ENCODE measurements around the gene FBXO41.

FBXO41 gene

DNA sequence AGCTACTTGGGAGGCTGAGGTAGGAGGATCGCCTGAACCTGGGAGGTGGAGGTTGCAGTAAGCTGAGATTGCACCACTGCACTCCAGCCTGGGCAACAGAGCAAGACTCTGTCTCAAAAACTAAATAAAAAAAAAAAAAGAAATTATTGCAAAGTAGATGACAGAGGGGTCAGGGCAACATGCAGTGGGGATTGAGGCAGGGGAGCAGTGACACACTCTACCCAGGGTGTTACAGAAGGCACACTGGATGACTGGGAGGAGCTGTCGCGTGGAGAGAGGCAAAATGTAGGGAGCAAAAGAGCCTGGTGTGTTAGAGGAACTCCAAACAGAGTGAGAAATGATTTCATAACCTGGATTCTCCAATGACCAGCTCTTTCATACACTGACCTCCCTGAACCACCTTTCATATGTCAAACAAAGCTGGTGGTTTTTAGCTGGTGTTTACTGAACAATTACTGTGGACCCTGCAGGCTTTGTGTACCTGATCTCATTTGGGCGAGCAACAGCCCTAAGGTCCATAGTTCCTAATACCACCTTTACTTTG lies 22.1 kb downstream of the FBXO41 start:
- Histone ChIP-seq H3K27ac (no peak overlapping the region), H3K36me3 (replicated peaks) (no peaks in the 10 kb centered on the region), H3K4me3 (ENCODE audit: low read depth, low read length) (no peak overlapping the region), H3K27me3 (replicated peaks) (peaks cover 2% of the 10 kb centered on the region)
- no peak for TF ChIP-seq CTCF (IDR thresholded peaks at IDR 0.05; ENCODE audit: low read depth, low read length, missing control alignments)
- in situ Hi-C loops (cut with HindIII; ENCODE audit: low pct_ligation_motif_present, low sequenced_read_pairs): no loop called here
- no peak for DNase-seq

- Histone ChIP-seq H3K36me3 (replicated peaks) (no peaks in the 10 kb centered on the region), H3K4me3 (ENCODE audit: low read depth, low read length) (no peak overlapping the region), H3K27ac (no peak overlapping the region), H3K27me3 (replicated peaks) (no peaks in the 10 kb centered on the region)
- in situ Hi-C loops (cut with HindIII; ENCODE audit: low pct_ligation_motif_present, low sequenced_read_pairs): no loop called here
- peak; percentile 25 for DNase-seq
- peak; percentile 74 for TF ChIP-seq CTCF (IDR thresholded peaks at IDR 0.05; ENCODE audit: low read depth, low read length, missing control alignments)
Measured at GRCh38 chr2:73260338-73260984, 23.8 kb downstream of the FBXO41 start.

DNA sequence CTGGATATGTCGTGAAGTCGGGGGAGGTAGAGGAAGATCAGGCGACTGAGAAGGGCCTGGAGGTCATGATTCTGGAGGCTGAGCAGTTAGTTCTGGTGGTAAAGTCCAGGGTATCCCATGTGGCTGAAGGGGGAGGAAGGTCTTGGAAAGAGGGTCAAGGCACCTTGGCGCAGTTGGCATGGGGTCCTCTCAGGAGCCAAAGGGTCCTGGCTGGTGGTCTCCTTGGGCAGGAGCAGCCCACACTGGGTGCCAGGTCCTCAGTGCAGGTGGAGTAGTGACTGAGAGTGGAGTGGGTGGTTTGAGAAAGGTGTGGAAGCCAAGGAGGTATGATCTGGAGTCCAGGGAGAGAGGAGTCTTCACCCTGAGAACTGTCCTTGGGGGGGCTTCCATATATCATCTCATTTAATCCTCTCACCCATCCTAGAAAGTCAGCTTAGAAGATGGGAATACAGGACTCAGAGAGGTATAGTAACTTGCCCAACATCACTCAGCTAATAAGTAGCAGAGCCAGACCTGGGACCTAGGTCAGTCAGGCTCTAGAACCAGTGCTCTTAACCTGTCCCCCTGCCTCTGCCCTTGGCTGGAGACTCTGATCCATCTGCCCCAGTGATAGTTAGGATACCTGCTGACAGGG lies 24.5 kb downstream of the FBXO41 start:
- Histone ChIP-seq H3K4me3 (ENCODE audit: low read depth, low read length) (no peak overlapping the region), H3K36me3 (replicated peaks) (no peaks in the 10 kb centered on the region), H3K27ac (no peak overlapping the region), H3K27me3 (replicated peaks) (no peaks in the 10 kb centered on the region)
- DNase-seq: no peak
- no peak for TF ChIP-seq CTCF (IDR thresholded peaks at IDR 0.05; ENCODE audit: low read depth, low read length, missing control alignments)
- in situ Hi-C loops (cut with HindIII; ENCODE audit: low pct_ligation_motif_present, low sequenced_read_pairs): no loop called here

DNA sequence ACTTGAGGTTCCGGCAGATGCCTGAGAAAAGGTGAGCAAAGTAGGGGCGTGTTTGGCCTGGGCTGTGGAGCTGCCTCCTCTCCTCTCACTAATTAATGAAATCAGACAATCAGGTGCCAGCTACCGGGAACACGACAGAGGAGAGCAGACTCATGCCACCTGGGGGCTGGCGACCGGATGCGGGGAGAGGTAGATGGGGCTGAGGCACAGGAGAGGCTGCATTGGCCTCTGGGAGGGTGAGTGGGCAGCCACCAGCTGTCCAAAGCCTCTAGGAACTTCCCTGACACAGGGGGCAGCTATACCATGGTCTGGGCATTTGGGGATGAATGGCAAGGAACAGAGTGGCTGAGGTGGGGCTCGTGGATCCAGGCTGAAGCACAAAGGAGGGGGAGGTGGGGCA lies 25.0 kb downstream of the FBXO41 start:
- H3K27me3 ChIP-seq (replicated peaks): no peaks in the 10 kb centered on the region
- H3K4me3 ChIP-seq (ENCODE audit: low read depth, low read length): no peak overlapping the region
- DNase-seq: no peak
- no peak for TF ChIP-seq CTCF (IDR thresholded peaks at IDR 0.05; ENCODE audit: low read depth, low read length, missing control alignments)
- H3K36me3 ChIP-seq (replicated peaks): peaks cover under 1% of the 10 kb centered on the region
- in situ Hi-C loops (cut with HindIII; ENCODE audit: low pct_ligation_motif_present, low sequenced_read_pairs): no loop called here
- no peak overlapping the region for H3K27ac ChIP-seq

GRCh38 chr2:73258913-73259215 lies 25.4 kb downstream of the FBXO41 start:
- in situ Hi-C loops (cut with HindIII; ENCODE audit: low pct_ligation_motif_present, low sequenced_read_pairs): no loop called here
- Histone ChIP-seq H3K27me3 (replicated peaks) (no peaks in the 10 kb centered on the region), H3K36me3 (replicated peaks) (peaks cover 4% of the 10 kb centered on the region), H3K4me3 (ENCODE audit: low read depth, low read length) (no peak overlapping the region), H3K27ac (no peak overlapping the region)
- no peak for TF ChIP-seq CTCF (IDR thresholded peaks at IDR 0.05; ENCODE audit: low read depth, low read length, missing control alignments)
- no peak for DNase-seq
